HCT116 (cell line): ENCODE results near the gene AVP. TPM values are rescaled to one million over a fixed set of nuclear protein-coding genes. Genes with fewer than 3 reads are reported as not detected.

Source experiments
- ATAC-seq: fragments of 200-7000 bp; cut with Tn5 transposase; 2 replicates; pipeline ENCODE4 v1.9.1; 2020; ENCODE audit warnings: mild to moderate bottlenecking, moderate library complexity
- BruUV-seq: library from RNA; stranded (reverse); fragments of 400-500 nt; replicated peaks from 2 replicates; lab custom pipeline; 2021; lab: Mats Ljungman, UMichigan
- CTCF ChIA-PET: fragments of 300-600 bp; sonication (Branson Sonifier 250); formaldehyde crosslinking; loops from one replicate; lab custom pipeline; 2021; ENCODE audit warnings: antibody characterized with exemption; lab: Charles Lee
- POLR2A ChIA-PET: fragments of 300-600, 350-600 bp; sonication (Branson Sonifier 250); formaldehyde crosslinking; loops from one replicate; lab custom pipeline; 2021; ENCODE audit warnings: antibody characterized with exemption; lab: Charles Lee
- RAD21 ChIA-PET, 2 experiments: fragments of 300-600 bp; sonication (Branson Sonifier 250); formaldehyde crosslinking; loops; one replicate each; lab custom pipeline; 2023; ENCODE audit warnings: low total read pairs in 2 of 2; ENCODE audit not compliant: uncharacterized antibody in 2 of 2, unreplicated experiment in 2 of 2, low non-redundant PET in 1 of 2; lab: Charles Lee
- DNase-seq: peaks from one replicate; pipeline ENCODE4 v3.0.0-alpha.2; 2010; ENCODE audit warnings: low read depth, low spot score
- H2AFZ ChIP-seq: fragments of 200-600 bp; shearing (Covaris generic), sonication (generic); 2 replicates; pipeline ENCODE4 v1.6.1; 2017; ENCODE audit warnings: low read depth, mixed run types, mixed read lengths, antibody characterized with exemption, low read length; ENCODE audit not compliant: poor library complexity, severe bottlenecking
- H3K27ac ChIP-seq: 2 replicates; pipeline ENCODE4 v1.5.1; 2012; ENCODE audit warnings: low read depth, low read length
- H3K27me3 ChIP-seq: fragments of 200-600 bp; sonication (generic); 2 replicates; pipeline ENCODE4 v1.6.1; 2016; ENCODE audit warnings: mixed run types, low read length, mixed read lengths; ENCODE audit not compliant: insufficient read depth
- H3K36me3 ChIP-seq, 2 experiments: fragments of 200-500 bp in 1 of 2; fragments of 200-600 bp in 1 of 2; sonication (Bioruptor generic) in 1 of 2; sonication (generic) in 1 of 2; 2 replicates each; pipeline versions ENCODE4 v1.5.1 to v1.6.1; 2014 to 2016; ENCODE audit warnings: low read length in 2 of 2, inconsistent platforms in 1 of 2, mixed read lengths in 1 of 2, mixed run types in 1 of 2; ENCODE audit not compliant: insufficient read depth in 2 of 2, control insufficient read depth in 1 of 2
- H3K4me1 ChIP-seq, 2 experiments: fragments of 200-600 bp in 1 of 2; sonication (generic) in 1 of 2; 2 replicates each; pipeline versions ENCODE4 v1.5.1 to v1.6.1; 2012 to 2017; ENCODE audit warnings: low read length in 2 of 2, inconsistent platforms in 1 of 2, mild to moderate bottlenecking in 1 of 2, mixed read lengths in 1 of 2, mixed run types in 1 of 2, moderate library complexity in 1 of 2; ENCODE audit not compliant: insufficient read depth in 2 of 2, control insufficient read depth in 1 of 2
- H3K4me2 ChIP-seq: fragments of 200-600 bp; sonication (generic); 2 replicates; pipeline ENCODE4 v1.6.1; 2017; ENCODE audit warnings: mixed run types, low read length, mixed read lengths
- H3K4me3 ChIP-seq, 2 experiments: fragments of 200-600 bp in 1 of 2; sonication (generic) in 1 of 2; replicated peaks in 1 of 2; 2 replicates each; pipeline ENCODE4 v1.5.1; 2011 to 2016; ENCODE audit warnings: low read length in 2 of 2, control low read depth in 1 of 2, low read depth in 1 of 2, mild to moderate bottlenecking in 1 of 2, mixed read lengths in 1 of 2, mixed run types in 1 of 2
- H3K79me2 ChIP-seq: fragments of 200-600 bp; sonication (generic); 2 replicates; pipeline ENCODE4 v1.6.1; 2017; ENCODE audit warnings: mild to moderate bottlenecking, mixed run types, low read length, moderate library complexity, mixed read lengths; ENCODE audit not compliant: insufficient read depth
- H3K9ac ChIP-seq: fragments of 200-600 bp; sonication (generic); 2 replicates; pipeline ENCODE4 v1.6.1; 2016; ENCODE audit warnings: low read length, mixed read lengths
- H3K9me2 ChIP-seq: fragments of 200-600 bp; sonication (generic), shearing (Covaris generic); 2 replicates; pipeline ENCODE4 v1.6.1; 2017; ENCODE audit warnings: mixed run types, mild to moderate bottlenecking, moderate library complexity; ENCODE audit not compliant: insufficient read depth
- H3K9me3 ChIP-seq, 2 experiments: fragments of 200-500 bp in 1 of 2; fragments of 200-600 bp in 1 of 2; sonication (Bioruptor generic) in 1 of 2; sonication (generic) in 1 of 2; 2 replicates each; pipeline ENCODE4 v1.6.1; 2014 to 2017; ENCODE audit warnings: low read length in 2 of 2, mixed read lengths in 2 of 2, inconsistent platforms in 1 of 2, low read depth in 1 of 2, mild to moderate bottlenecking in 1 of 2, mixed run types in 1 of 2, moderate library complexity in 1 of 2; ENCODE audit not compliant: control insufficient read depth in 1 of 2, insufficient read depth in 1 of 2
- H4K20me1 ChIP-seq: fragments of 200-600 bp; sonication (generic), shearing (Covaris generic); 2 replicates; pipeline ENCODE4 v1.6.1; 2017; ENCODE audit warnings: mixed run types, mild to moderate bottlenecking, moderate library complexity; ENCODE audit not compliant: insufficient read depth
- ATF3 ChIP-seq: IDR thresholded peaks from 2 replicates; pipeline ENCODE4 v1.6.1; 2012
- CBX3 ChIP-seq: IDR thresholded peaks from 2 replicates; pipeline ENCODE4 v1.6.1; 2012; ENCODE audit warnings: low read depth
- CEBPB ChIP-seq: IDR thresholded peaks from 2 replicates; pipeline ENCODE4 v1.6.1; 2012; ENCODE audit warnings: low read depth
- EGR1 ChIP-seq: IDR thresholded peaks from 2 replicates; pipeline ENCODE4 v1.6.1; 2012; ENCODE audit warnings: low read depth
- ELF1 ChIP-seq: IDR thresholded peaks from 2 replicates; pipeline ENCODE4 v1.6.1; 2012; ENCODE audit warnings: low read depth, borderline replicate concordance
- FOSL1 ChIP-seq: IDR thresholded peaks from 2 replicates; pipeline ENCODE4 v1.6.1; 2012; ENCODE audit warnings: low read depth
- JUND ChIP-seq: IDR thresholded peaks from 2 replicates; pipeline ENCODE4 v1.6.1; 2012
- MAX ChIP-seq: IDR thresholded peaks from 2 replicates; pipeline ENCODE4 v1.6.1; 2012
- POLR2A ChIP-seq: IDR thresholded peaks from 2 replicates; pipeline ENCODE4 v1.7.0; 2011; ENCODE audit warnings: borderline replicate concordance; ENCODE audit not compliant: insufficient read depth, insufficient read length; ENCODE audit errors: extremely low read depth
- POLR2AphosphoS5 ChIP-seq: IDR thresholded peaks from 2 replicates; pipeline ENCODE4 v1.6.1; 2011; ENCODE audit warnings: mild to moderate bottlenecking, low read depth, low read length, moderate library complexity
- RAD21 ChIP-seq: IDR thresholded peaks from 2 replicates; pipeline ENCODE4 v1.6.1; 2012; ENCODE audit warnings: low read depth, mild to moderate bottlenecking
- REST ChIP-seq: IDR thresholded peaks from 2 replicates; pipeline ENCODE4 v1.6.1; 2012; ENCODE audit warnings: low read depth
- SIN3A ChIP-seq: IDR thresholded peaks from 2 replicates; pipeline ENCODE4 v1.6.1; 2012; ENCODE audit warnings: low read depth
- SRF ChIP-seq: IDR thresholded peaks from 2 replicates; pipeline ENCODE4 v1.6.1; 2012; ENCODE audit warnings: low read depth
- TCF7L2 ChIP-seq: IDR thresholded peaks from 2 replicates; pipeline ENCODE4 v1.7.0; 2011; ENCODE audit warnings: borderline replicate concordance, inconsistent platforms; ENCODE audit not compliant: insufficient read depth, insufficient read length; ENCODE audit errors: extremely low read depth
- ZBTB33 ChIP-seq: IDR thresholded peaks from 2 replicates; pipeline ENCODE4 v1.6.1; 2011; ENCODE audit warnings: mild to moderate bottlenecking, low read length, moderate library complexity; ENCODE audit not compliant: insufficient replicate concordance; ENCODE audit errors: extremely low read depth
- ZFX ChIP-seq: fragments of 450-650 bp; IDR thresholded peaks from 2 replicates; pipeline ENCODE4 v1.6.1; 2017
- ZNF274 ChIP-seq: fragments of 200-500 bp; sonication (Bioruptor generic); IDR thresholded peaks from 2 replicates; pipeline ENCODE4 v1.6.1; 2014; ENCODE audit warnings: mild to moderate bottlenecking, low read depth, low read length, inconsistent platforms
- intact Hi-C: fragments of 100-400 bp; cut with micrococcal nuclease; formaldehyde crosslinking; loops from 2 replicates; pipeline ENCODE4 v1.10.0; 2022
- total RNA-seq: library from RNA; stranded (reverse); gene quantifications from one replicate; pipeline ENCODE4 v1.2.1, GENCODE V29; 2021; ENCODE audit not compliant: unreplicated experiment

AVP gene
- total RNA-seq, 1 experiment from 2014 or later = not detected

- no peak for DNase-seq
- no peak overlapping the region for H3K9ac ChIP-seq
- H3K4me1 ChIP-seq = no peaks in the 10 kb centered on the region
- H3K4me2 ChIP-seq = no peak overlapping the region
- H3K79me2 ChIP-seq = no peaks in the 10 kb centered on the region
- H3K36me3 ChIP-seq = no peaks in the 10 kb centered on the region
- RAD21 ChIA-PET = no interaction called here
- no peaks in the 10 kb centered on the region for H3K27me3 ChIP-seq
- no peak overlapping the region for H3K4me3 ChIP-seq
- H3K27ac ChIP-seq = no peak overlapping the region
- no peak overlapping the region for H2AFZ ChIP-seq
- intact Hi-C loops = no loop called here
- BruUV-seq = no TSS peak
- CTCF ChIA-PET = no interaction called here
- H3K9me3 ChIP-seq = no peaks in the 10 kb centered on the region
- H4K20me1 ChIP-seq = no peaks in the 10 kb centered on the region
- no peak for ATAC-seq
- TF ChIP-seq JUND (no peak), POLR2A (no peak), ELF1 (no peak), EGR1 (no peak), POLR2AphosphoS5 (no peak), ZNF274 (no peak), FOSL1 (no peak), CEBPB (no peak), TCF7L2 (no peak), SIN3A (no peak), REST (no peak), CBX3 (no peak), SRF (no peak), MAX (no peak), RAD21 (no peak), ZBTB33 (no peak), ZFX (no peak), ATF3 (no peak)
- POLR2A ChIA-PET = no interaction called here
- no peaks in the 10 kb centered on the region for H3K9me2 ChIP-seq
Measured at GRCh38 chr20:3059489-3059888, 25.0 kb downstream of the AVP start.
